WTC11 (cell line): ENCODE data around the gene ARHGEF9. TPM values are rescaled to one million over a fixed set of nuclear protein-coding genes. Genes with fewer than 3 reads are reported as not detected.

Experiments
- ATAC-seq: fragments of 200-7000 bp; cut with Tn5 transposase; 2 replicates; pipeline ENCODE4 v1.10.0; 2021; ENCODE audit warnings: mild to moderate bottlenecking, moderate library complexity
- CTCF ChIA-PET: fragments of 300-600 bp; sonication (Branson Sonifier 250); formaldehyde crosslinking; loops from one replicate; lab custom pipeline; 2021; ENCODE audit warnings: antibody characterized with exemption; lab: Charles Lee
- POLR2A ChIA-PET: fragments of 350-600 bp; sonication (Branson Sonifier 250); formaldehyde crosslinking; loops from one replicate; lab custom pipeline; 2021; ENCODE audit warnings: antibody characterized with exemption; lab: Charles Lee
- DNase-seq: peaks from one replicate; pipeline ENCODE4 v3.0.0; 2021; ENCODE audit warnings: low spot score
- H3K27ac Mint-ChIP-seq: 2 replicates; pipeline ENCODE4 v1.8.0; 2021; ENCODE audit warnings: mixed read lengths
- H3K27me3 Mint-ChIP-seq: 2 replicates; pipeline ENCODE4 v1.8.0; 2021; ENCODE audit warnings: low read depth, mild to moderate bottlenecking, moderate library complexity, mixed read lengths
- H3K36me3 Mint-ChIP-seq: 2 replicates; pipeline ENCODE4 v1.8.0; 2021; ENCODE audit warnings: mixed read lengths
- H3K4me1 Mint-ChIP-seq: 2 replicates; pipeline ENCODE4 v1.8.0; 2022; ENCODE audit warnings: mixed read lengths
- H3K4me3 Mint-ChIP-seq: 2 replicates; pipeline ENCODE4 v1.8.0; 2021; ENCODE audit warnings: mild to moderate bottlenecking, moderate library complexity, mixed read lengths
- H3K9me3 Mint-ChIP-seq: 2 replicates; pipeline ENCODE4 v1.8.0; 2021; ENCODE audit warnings: mixed read lengths
- CREB1 ChIP-seq: sonication (generic); formaldehyde crosslinking; IDR thresholded peaks from 2 replicates; pipeline ENCODE4 v1.8.0; 2023; ENCODE audit warnings: mild to moderate bottlenecking, missing genetic modification reagents
- E2F1 ChIP-seq: sonication (generic); formaldehyde crosslinking; IDR thresholded peaks from 2 replicates; pipeline ENCODE4 v1.8.0; 2022; ENCODE audit warnings: mild to moderate bottlenecking, missing genetic modification reagents
- ETV6 ChIP-seq: sonication (generic); formaldehyde crosslinking; IDR thresholded peaks from 2 replicates; pipeline ENCODE4 v1.8.1; 2022; ENCODE audit warnings: mild to moderate bottlenecking, missing genetic modification reagents
- FOXJ3 ChIP-seq: sonication (generic); formaldehyde crosslinking; IDR thresholded peaks from 2 replicates; pipeline ENCODE4 v1.9.0; 2021; ENCODE audit warnings: missing genetic modification reagents, mild to moderate bottlenecking, borderline replicate concordance
- FOXP1 ChIP-seq: sonication (generic); formaldehyde crosslinking; IDR thresholded peaks from 2 replicates; pipeline ENCODE4 v1.8.0; 2022; ENCODE audit warnings: missing genetic modification reagents, mild to moderate bottlenecking, moderate library complexity, borderline replicate concordance
- GABPB1 ChIP-seq: sonication (generic); formaldehyde crosslinking; IDR thresholded peaks from 2 replicates; pipeline ENCODE4 v1.8.1; 2023; ENCODE audit warnings: mild to moderate bottlenecking, missing genetic modification reagents
- JAZF1 ChIP-seq: fragments of 250-450 bp; sonication (Bioruptor Pico); IDR thresholded peaks from 2 replicates; pipeline ENCODE4 v1.9.0; 2021; ENCODE audit warnings: moderate library complexity, mild to moderate bottlenecking, inconsistent platforms
- JUN ChIP-seq: sonication (generic); formaldehyde crosslinking; IDR thresholded peaks from 2 replicates; pipeline ENCODE4 v1.8.0; 2023; ENCODE audit warnings: mild to moderate bottlenecking, missing genetic modification reagents
- NR1H2 ChIP-seq: sonication (generic); formaldehyde crosslinking; IDR thresholded peaks from 2 replicates; pipeline ENCODE4 v1.9.0; 2021; ENCODE audit warnings: mild to moderate bottlenecking, moderate library complexity, missing genetic modification reagents
- PRDM15 ChIP-seq: sonication (generic); formaldehyde crosslinking; IDR thresholded peaks from 2 replicates; pipeline ENCODE4 v1.8.0; 2022; ENCODE audit warnings: missing genetic modification reagents
- PREB ChIP-seq: sonication (generic); formaldehyde crosslinking; IDR thresholded peaks from 2 replicates; pipeline ENCODE4 v1.8.1; 2022; ENCODE audit warnings: mild to moderate bottlenecking, missing genetic modification reagents, moderate library complexity, borderline replicate concordance
- SMAD3 ChIP-seq: sonication (generic); formaldehyde crosslinking; IDR thresholded peaks from 2 replicates; pipeline ENCODE4 v1.8.0; 2022; ENCODE audit warnings: missing genetic modification reagents, mild to moderate bottlenecking, borderline replicate concordance
- TCF7 ChIP-seq: sonication (generic); formaldehyde crosslinking; IDR thresholded peaks from 2 replicates; pipeline ENCODE4 v1.8.0; 2022; ENCODE audit warnings: mild to moderate bottlenecking, low read depth, missing genetic modification reagents, moderate library complexity
- TEAD1 ChIP-seq: sonication (generic); formaldehyde crosslinking; IDR thresholded peaks from 2 replicates; pipeline ENCODE4 v1.8.0; 2022; ENCODE audit warnings: mild to moderate bottlenecking, missing genetic modification reagents
- ZNF138 ChIP-seq: sonication (generic); formaldehyde crosslinking; conservative IDR thresholded peaks from 2 replicates; pipeline ENCODE4 v1.8.1; 2022; ENCODE audit warnings: mild to moderate bottlenecking, moderate library complexity, missing genetic modification reagents
- ZNF396 ChIP-seq: fragments of 250-450 bp; sonication (Bioruptor Pico); IDR thresholded peaks from 2 replicates; pipeline ENCODE4 v1.8.0; 2021; ENCODE audit warnings: mild to moderate bottlenecking, moderate library complexity, borderline replicate concordance
- ZNF512 ChIP-seq: sonication (generic); formaldehyde crosslinking; IDR thresholded peaks from 2 replicates; pipeline ENCODE4 v1.8.1; 2022; ENCODE audit warnings: missing genetic modification reagents, borderline replicate concordance
- total RNA-seq: library from RNA; stranded (reverse); gene quantifications from 3 replicates; pipeline ENCODE4 v1.2.3, GENCODE V29; 2021
- TF ChIP-seq, protein P1 (sequence below): sonication (generic); formaldehyde crosslinking; IDR thresholded peaks from 2 replicates; pipeline ENCODE4 v1.8.0; 2023; ENCODE audit warnings: missing genetic modification reagents, mild to moderate bottlenecking, borderline replicate concordance
- TF ChIP-seq, protein P2 (sequence below): sonication (generic); formaldehyde crosslinking; IDR thresholded peaks from 2 replicates; pipeline ENCODE4 v1.8.1; 2023; ENCODE audit warnings: mild to moderate bottlenecking, missing genetic modification reagents, moderate library complexity

The ARHGEF9 gene
- total RNA-seq, 1 experiment from 2014 or later = 32.1 TPM

- peaks cover 30% of the 10 kb centered on the region for H3K4me1 Mint-ChIP-seq
- TF ChIP-seq E2F1 (CRISPR knock-in tag) (no peak), ZNF396 (no peak), PRDM15 (no peak), GABPB1 (CRISPR knock-in tag) (no peak), TCF7 (CRISPR knock-in tag) (no peak), NR1H2 (CRISPR knock-in tag) (no peak), ZNF512 (CRISPR knock-in tag) (no peak), FOXJ3 (no peak), SMAD3 (CRISPR knock-in tag) (no peak), JUN (CRISPR knock-in tag) (no peak)
- TF ChIP-seq, protein P1, sequence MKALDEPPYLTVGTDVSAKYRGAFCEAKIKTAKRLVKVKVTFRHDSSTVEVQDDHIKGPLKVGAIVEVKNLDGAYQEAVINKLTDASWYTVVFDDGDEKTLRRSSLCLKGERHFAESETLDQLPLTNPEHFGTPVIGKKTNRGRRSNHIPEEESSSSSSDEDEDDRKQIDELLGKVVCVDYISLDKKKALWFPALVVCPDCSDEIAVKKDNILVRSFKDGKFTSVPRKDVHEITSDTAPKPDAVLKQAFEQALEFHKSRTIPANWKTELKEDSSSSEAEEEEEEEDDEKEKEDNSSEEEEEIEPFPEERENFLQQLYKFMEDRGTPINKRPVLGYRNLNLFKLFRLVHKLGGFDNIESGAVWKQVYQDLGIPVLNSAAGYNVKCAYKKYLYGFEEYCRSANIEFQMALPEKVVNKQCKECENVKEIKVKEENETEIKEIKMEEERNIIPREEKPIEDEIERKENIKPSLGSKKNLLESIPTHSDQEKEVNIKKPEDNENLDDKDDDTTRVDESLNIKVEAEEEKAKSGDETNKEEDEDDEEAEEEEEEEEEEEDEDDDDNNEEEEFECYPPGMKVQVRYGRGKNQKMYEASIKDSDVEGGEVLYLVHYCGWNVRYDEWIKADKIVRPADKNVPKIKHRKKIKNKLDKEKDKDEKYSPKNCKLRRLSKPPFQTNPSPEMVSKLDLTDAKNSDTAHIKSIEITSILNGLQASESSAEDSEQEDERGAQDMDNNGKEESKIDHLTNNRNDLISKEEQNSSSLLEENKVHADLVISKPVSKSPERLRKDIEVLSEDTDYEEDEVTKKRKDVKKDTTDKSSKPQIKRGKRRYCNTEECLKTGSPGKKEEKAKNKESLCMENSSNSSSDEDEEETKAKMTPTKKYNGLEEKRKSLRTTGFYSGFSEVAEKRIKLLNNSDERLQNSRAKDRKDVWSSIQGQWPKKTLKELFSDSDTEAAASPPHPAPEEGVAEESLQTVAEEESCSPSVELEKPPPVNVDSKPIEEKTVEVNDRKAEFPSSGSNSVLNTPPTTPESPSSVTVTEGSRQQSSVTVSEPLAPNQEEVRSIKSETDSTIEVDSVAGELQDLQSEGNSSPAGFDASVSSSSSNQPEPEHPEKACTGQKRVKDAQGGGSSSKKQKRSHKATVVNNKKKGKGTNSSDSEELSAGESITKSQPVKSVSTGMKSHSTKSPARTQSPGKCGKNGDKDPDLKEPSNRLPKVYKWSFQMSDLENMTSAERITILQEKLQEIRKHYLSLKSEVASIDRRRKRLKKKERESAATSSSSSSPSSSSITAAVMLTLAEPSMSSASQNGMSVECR (CRISPR knock-in tag) = no peak
- H3K36me3 Mint-ChIP-seq = peaks cover 19% of the 10 kb centered on the region
- ATAC-seq = no peak
- H3K27ac Mint-ChIP-seq = no peak overlapping the region
- ChIA-PET CTCF (no interaction called here), POLR2A (no interaction called here)
- H3K9me3 Mint-ChIP-seq = peaks cover 12% of the 10 kb centered on the region
- DNase-seq = no peak
- no peaks in the 10 kb centered on the region for H3K27me3 Mint-ChIP-seq
- no peak overlapping the region for H3K4me3 Mint-ChIP-seq
Measured at GRCh38 chrX:63765712-63766111, 19.3 kb downstream of the ARHGEF9 start.

DNA sequence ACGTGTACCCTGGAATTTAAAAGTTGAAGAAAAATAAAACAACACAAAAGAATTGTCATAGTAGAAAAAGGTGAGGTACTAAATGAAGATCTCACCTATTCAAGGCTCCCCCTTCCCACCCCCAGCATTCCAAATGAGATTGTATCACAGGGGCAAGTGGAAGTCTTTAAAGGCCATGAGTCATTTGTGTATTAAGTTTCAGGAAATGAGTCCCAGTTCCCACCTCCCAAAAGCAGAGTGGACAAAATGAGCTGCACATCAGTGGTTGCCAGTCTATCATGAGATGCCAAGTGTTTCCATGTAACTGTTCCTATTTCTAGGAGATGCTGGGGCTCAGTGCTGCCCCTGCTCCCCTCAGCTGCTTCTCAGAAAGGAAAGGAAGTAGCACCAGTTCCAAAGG is 20.1 kb downstream of the ARHGEF9 start:
- Mint-ChIP-seq H3K4me1 (peaks cover 33% of the 10 kb centered on the region), H3K36me3 (peaks cover 18% of the 10 kb centered on the region), H3K27me3 (no peaks in the 10 kb centered on the region), H3K4me3 (no peak overlapping the region), H3K27ac (no peak overlapping the region), H3K9me3 (peaks cover 10% of the 10 kb centered on the region)
- DNase-seq (no peak), ATAC-seq (no peak)
- CTCF ChIA-PET = no interaction called here
- POLR2A ChIA-PET = no interaction called here
- TF ChIP-seq PRDM15 (no peak), PREB (CRISPR knock-in tag) (no peak), TEAD1 (CRISPR knock-in tag) (no peak), JUN (CRISPR knock-in tag) (no peak), JAZF1 (CRISPR knock-in tag) (no peak), FOXP1 (no peak), ZNF138 (no peak), CREB1 (CRISPR knock-in tag) (no peak), ETV6 (no peak)
- TF ChIP-seq, protein P2, sequence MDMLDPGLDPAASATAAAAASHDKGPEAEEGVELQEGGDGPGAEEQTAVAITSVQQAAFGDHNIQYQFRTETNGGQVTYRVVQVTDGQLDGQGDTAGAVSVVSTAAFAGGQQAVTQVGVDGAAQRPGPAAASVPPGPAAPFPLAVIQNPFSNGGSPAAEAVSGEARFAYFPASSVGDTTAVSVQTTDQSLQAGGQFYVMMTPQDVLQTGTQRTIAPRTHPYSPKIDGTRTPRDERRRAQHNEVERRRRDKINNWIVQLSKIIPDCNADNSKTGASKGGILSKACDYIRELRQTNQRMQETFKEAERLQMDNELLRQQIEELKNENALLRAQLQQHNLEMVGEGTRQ (CRISPR knock-in tag) = no peak
